Keratinocyte (primary cell): ENCODE results near the gene FAM156A.

Source experiments
- EZH2 ChIP-seq: IDR thresholded peaks from one replicate; pipeline ENCODE4 v1.6.1; 2012; ENCODE audit warnings: inconsistent platforms, mild to moderate bottlenecking, low read length, moderate library complexity
- TF ChIP-seq, protein P1 (sequence below), 3 experiments: IDR thresholded peaks in 1 of 3; conservative IDR thresholded peaks in 1 of 3; optimal IDR thresholded peaks in 1 of 3; 2 replicates in 2 of 3; 3 replicates in 1 of 3; pipeline versions ENCODE3 to v1.5.1; 2011; ENCODE audit warnings: low read length in 3 of 3, mild to moderate bottlenecking in 3 of 3, moderate library complexity in 2 of 3, control low read depth in 1 of 3, inconsistent platforms in 1 of 3; ENCODE audit not compliant: insufficient read depth in 2 of 3; ENCODE audit errors: extremely low read depth in 1 of 3

DNA sequence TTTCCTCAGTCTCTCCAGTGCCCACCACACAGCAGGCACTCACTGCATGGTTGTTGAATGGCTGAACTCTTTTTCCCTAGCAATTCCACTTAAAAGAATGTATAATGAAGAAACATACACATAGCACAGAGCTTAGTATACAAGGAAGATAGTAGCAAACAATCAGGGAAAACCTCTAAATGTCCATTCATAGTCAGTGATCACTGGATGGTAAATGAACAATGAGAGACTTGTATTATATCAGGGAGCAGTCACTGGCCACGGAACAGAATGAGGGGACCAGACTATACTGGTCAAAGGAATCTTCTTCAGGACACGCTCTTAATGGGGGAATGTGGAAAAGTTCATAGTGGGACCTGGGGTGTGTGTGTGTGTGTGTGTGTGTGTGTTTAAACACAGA, 43.6 kb upstream of the FAM156A start:
- TF ChIP-seq, protein P1, sequence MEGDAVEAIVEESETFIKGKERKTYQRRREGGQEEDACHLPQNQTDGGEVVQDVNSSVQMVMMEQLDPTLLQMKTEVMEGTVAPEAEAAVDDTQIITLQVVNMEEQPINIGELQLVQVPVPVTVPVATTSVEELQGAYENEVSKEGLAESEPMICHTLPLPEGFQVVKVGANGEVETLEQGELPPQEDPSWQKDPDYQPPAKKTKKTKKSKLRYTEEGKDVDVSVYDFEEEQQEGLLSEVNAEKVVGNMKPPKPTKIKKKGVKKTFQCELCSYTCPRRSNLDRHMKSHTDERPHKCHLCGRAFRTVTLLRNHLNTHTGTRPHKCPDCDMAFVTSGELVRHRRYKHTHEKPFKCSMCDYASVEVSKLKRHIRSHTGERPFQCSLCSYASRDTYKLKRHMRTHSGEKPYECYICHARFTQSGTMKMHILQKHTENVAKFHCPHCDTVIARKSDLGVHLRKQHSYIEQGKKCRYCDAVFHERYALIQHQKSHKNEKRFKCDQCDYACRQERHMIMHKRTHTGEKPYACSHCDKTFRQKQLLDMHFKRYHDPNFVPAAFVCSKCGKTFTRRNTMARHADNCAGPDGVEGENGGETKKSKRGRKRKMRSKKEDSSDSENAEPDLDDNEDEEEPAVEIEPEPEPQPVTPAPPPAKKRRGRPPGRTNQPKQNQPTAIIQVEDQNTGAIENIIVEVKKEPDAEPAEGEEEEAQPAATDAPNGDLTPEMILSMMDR (optimal IDR thresholded peaks at IDR 0.05 in 1 of 3, IDR thresholded peaks at IDR 0.05 in 1 of 3, conservative IDR thresholded peaks at IDR 0.05 in 1 of 3; ENCODE audit: extremely low read depth in 1 of 3, insufficient read depth in 2 of 3, low read length in 3 of 3), result no peak
- TF ChIP-seq EZH2, result no peak
